NCI-H748 treated with DMSO at 0.1 percent for 48 hours (cell line): Measurements from ENCODE around the gene ARHGAP15.
A peak's percentile ranks its signal among the peaks of the same experiment; 100 is the strongest.

ENCODE experiments used
- DNase-seq: peaks from one replicate; lab custom pipeline; 2025; lab: John Stamatoyannopoulos, UW

Gene ARHGAP15

GRCh38 chr2:143345887-143346787 is 216.9 kb downstream of the ARHGAP15 start:
- no peak for DNase-seq

- DNase-seq, result peak; percentile 69
These were observed 218.1 kb downstream of the ARHGAP15 start for GRCh38 chr2:143347271-143347695.

DNA sequence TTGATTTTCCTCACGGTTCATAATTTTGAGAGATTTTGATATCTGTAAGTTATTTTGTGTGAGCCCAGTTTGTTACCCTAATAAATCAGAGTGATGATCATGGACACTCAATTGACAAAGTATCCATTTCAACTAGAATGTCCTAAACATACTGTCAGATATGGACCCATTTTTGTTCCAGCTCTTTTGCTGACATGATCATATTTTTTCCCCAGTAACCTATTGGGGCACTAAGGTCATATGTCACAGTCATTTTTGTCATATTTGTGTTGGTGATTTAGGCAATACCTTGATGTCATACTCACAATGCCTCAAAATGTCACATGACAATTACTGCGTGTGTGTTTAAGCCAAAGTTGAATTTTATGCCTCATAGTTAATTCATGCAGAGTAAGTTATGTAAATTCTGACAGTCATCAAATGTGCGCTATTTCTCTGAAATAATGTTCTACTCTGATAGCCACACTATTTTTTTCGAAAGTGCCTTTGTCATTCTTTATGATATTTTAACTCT is 218.7 kb downstream of the ARHGAP15 start:
- no peak for DNase-seq

DNA sequence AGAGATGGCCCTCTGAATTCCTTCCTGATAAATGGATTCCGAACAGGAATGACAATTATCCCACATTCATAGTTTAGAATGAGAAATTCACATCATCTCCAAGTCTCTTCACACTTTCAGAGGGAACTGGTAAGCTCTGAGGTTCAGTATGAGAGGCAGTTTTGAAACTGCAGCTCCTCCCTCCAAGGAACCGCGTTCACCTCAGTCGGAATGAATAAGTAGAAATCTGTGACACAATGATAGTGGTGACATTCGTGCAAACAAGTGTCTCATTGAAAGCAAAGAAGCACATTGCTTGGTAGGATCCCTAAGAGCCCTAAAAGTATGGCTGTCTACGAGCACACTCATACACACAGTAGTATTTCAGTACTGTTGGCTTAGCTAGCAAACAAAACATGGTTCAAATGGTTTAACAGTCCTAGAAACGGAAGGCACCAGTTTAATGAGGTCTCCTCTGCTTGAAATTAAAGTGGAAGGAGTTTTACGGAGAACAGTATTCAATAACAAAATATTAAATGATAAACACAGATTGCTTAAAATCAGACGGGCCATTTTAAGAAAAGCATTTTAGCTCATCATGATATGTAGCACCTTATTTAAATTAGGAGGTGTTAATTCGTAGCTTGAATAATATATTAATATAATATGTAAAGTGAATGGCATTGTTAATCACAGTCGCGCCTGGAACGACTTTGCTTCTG is 225.0 kb downstream of the ARHGAP15 start:
- no peak for DNase-seq

- DNase-seq, result no peak
These were observed 226.7 kb downstream of the ARHGAP15 start for GRCh38 chr2:143355870-143356269.

DNA sequence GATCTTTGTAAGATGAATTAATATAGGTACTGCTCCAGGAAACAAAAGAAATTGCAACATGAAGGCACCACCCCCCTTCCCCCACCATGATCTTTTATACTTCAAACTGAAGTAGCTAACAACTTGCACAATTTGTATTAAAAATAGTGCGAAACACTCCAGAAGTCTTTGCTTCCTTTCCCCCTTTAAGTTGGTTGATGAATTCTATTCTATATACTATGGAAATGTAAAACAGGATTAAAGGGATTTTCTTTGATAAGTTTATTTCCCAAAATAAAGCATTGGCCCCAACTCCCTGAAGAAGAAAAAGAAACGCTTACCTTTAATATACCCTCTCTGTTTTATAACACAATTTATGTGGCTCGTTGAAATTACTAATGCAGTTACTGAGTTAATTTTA is 227.1 kb downstream of the ARHGAP15 start:
- no peak for DNase-seq

DNA sequence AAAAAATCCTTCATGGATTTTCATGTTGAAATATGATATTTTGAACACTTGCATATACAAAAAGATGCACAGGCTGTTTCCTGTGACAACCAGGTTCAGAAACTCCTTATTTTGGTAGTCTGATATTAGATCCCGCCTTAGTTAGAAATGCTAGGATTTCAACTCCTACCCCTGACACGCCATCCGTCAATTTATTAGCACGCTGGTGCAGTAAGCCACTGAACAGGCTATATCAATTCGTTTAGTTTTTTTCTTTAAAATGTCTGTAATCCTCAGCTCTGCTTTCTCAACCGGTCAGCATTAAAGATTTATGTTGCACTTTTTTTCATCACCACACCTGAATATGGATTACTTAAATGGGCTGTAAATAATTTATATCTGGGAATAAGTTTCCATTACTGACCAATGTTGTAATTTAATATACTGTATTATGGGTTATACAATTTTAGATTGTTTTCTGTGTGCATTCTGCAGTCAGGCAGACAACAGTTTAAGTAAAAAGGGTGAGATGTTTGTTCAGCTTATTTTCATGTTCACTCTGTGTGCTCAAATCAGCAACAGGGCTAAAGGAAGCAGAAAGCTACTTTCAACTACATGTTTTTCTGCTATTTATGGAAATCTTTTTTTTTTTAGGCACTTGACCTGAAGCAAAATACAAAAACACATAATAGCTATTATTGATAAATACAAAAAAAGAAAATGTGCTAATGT is 227.7 kb downstream of the ARHGAP15 start:
- no peak for DNase-seq

DNA sequence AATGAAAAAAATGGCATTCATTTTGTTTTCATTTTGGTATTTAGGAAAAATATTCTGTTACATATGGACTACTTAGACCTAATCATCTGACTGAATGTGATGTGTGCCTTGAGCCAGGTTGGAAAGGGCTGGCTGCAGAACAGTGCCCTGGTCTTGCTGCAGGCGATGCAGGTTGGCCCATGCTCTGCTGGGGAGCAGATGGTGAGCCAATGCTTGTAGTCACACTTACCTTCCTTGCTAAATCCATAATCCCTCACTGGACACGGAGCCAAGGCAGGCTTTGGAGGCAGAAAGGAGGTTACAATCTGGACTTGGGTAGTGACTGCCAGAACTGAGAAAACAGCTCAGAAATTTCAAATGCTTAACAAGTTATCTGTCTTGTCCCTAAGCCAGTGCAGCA is 228.7 kb downstream of the ARHGAP15 start:
- no peak for DNase-seq

GRCh38 chr2:143361346-143361745 is 232.1 kb downstream of the ARHGAP15 start:
- no peak for DNase-seq

DNA sequence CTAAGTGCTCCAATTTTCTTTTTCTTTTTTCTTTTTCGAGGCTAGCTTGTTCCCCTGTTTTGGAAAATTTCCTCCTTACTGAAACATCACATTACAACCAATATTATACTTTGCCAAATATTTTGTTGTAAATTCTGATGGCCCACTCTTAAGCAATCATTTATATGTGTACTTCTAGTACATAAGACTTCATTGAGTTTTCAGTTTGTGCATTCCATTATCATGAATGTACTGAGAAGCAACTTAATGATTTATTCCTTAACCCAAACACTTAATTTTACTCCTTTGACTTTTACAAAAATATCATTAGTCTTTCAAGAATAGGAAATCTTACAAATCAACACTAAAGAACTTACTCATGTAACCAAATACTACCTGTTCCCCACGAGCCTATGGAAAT is 242.4 kb downstream of the ARHGAP15 start:
- DNase-seq, result no peak

GRCh38 chr2:143375384-143375880 is 246.2 kb downstream of the ARHGAP15 start:
- DNase-seq, result no peak

DNA sequence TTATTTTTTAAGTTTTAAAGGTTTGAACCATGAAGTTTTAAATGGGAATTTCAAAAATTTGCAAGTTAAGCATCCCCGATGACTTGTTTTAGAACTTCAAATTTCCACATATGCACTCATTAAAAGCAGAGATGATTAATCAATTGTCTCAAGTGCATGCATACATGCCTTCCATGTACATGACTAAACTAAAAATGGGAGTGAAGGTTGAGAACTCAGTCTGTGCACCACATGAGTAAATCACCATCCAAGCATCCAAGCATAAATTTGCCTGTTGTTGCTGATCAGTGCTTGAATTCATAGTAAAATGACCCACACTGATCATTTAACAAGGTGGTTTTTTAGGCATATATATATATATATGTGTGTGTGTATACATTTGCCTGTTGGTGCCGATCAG is 249.8 kb downstream of the ARHGAP15 start:
- no peak for DNase-seq

GRCh38 chr2:143379955-143380354 is 250.7 kb downstream of the ARHGAP15 start:
- no peak for DNase-seq

GRCh38 chr2:143382573-143382972 is 253.4 kb downstream of the ARHGAP15 start:
- no peak for DNase-seq

- no peak for DNase-seq
These were observed 253.8 kb downstream of the ARHGAP15 start for GRCh38 chr2:143383016-143383415.

DNA sequence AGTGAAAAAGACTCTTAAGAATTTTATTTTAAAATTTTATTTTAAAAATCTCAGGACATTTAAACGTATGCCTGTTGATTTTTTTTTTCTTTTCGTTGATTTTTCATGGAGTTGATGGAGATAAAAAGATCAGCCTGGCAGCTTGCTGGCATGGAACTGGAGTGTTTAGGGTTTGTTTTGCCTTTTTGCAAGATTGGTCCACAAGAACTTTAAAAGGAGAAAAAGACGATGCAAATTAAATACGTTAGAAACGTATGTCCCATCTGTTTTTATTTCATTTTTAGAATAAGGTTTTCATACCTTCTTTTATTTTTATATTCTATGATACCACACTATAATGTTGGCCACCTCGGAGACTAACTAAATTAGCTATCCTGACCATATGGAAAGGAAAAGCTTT is 254.9 kb downstream of the ARHGAP15 start:
- DNase-seq, result no peak

DNA sequence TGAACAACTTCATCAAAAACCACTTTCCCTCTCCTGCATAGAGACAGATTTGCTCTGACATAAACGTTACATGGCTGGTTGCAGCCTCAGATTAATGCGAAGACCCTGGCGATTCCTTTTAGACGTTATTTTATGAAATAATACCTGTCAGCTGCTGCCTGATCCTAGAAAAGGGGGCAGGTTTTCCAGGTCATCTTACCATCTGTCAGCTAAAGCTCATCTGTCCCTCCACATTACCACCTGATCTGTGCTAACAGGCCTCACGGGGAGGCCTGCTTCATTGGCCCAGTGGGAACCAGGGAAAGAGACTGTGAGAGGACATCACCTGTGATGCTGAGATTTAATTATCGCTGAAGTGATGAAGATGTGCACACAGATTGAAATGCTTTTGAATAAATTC is 261.0 kb downstream of the ARHGAP15 start:
- DNase-seq, result no peak

- no peak for DNase-seq
These were observed 263.1 kb downstream of the ARHGAP15 start for GRCh38 chr2:143392358-143392757.

DNA sequence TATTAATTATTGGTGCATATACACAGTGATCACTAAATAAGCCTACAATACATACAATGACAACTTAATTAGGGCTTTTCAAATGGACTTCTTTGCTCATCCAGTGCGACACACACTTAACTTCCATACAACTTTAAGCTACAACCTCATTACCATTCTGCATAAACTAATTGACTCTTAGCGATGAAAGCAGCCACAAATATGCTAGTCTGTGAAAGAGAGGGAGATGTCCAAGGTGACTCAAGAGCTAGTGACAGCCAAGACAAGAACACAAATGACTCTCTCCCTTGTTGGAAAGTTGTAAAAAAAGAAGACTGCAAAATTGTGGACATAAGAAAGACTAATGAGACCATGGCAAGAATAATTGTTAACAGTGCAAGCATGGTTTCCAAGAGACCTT is 264.8 kb downstream of the ARHGAP15 start:
- DNase-seq, result no peak

DNA sequence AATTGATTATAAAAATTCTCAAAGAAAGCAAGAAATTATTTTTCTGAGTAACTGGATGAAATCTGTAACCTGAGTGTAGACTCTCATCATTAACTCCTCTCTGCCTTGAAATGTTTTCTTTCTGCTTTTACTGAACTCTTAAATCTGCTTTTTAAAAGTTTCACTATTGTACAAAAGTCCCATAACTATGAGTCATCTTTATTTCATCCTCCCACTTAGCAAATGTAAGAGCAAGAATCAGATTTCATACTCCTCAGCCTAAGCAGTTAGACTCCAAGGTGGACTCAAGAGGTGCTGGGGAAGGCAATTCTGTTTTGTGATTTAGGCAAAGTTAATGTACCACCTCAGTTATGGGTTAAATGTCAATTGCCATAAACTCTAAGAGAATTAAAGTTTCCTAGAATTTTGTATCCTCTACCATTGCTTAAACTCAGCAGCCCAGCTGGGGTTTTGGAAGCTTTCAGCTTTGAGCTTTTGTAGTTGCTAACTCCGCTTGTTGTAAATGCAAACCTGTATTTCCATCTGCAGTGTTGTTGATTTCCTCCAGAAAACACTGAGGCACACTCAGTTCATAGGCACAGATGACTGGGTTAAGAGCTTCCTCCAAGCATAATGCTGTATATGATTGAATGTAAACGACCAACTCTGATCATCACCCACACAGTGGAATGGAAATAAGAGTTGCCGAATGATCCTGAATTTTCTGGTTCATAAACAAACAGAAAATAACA is 268.8 kb downstream of the ARHGAP15 start:
- no peak for DNase-seq

- peak; percentile 4 for DNase-seq
These were observed 269.6 kb downstream of the ARHGAP15 start for GRCh38 chr2:143398781-143399180.
